ENCODE measurements around the gene AACS. TPM values are rescaled to one million over a fixed set of nuclear protein-coding genes. Genes with fewer than 3 reads are reported as not detected.

Gene AACS
- total RNA-seq, 1 donor from 2014 or later, result 22.6 TPM

- Mint-ChIP-seq H3K4me1 (ENCODE audit: low read depth) (peaks cover 18% of the 10 kb centered on the region), H3K36me3 (ENCODE audit: low read depth) (peaks cover 21% of the 10 kb centered on the region), H3K9me3 (ENCODE audit: low read depth) (no peaks in the 10 kb centered on the region), H3K4me3 (ENCODE audit: unreplicated experiment) (no peak overlapping the region), H3K27ac (ENCODE audit: unreplicated experiment) (no peak overlapping the region), H3K27me3 (ENCODE audit: low read depth) (no peaks in the 10 kb centered on the region)
- TF ChIP-seq CTCF (IDR thresholded peaks at IDR 0.05), result no peak
- no peak for DNase-seq (ENCODE audit: low spot score)
Measured at GRCh38 chr12:125113263-125113662, 48.0 kb downstream of the AACS start.

GRCh38 chr12:125113789-125114188, 48.6 kb downstream of the AACS start:
- Mint-ChIP-seq H3K27me3 (ENCODE audit: low read depth) (no peaks in the 10 kb centered on the region), H3K36me3 (ENCODE audit: low read depth) (peaks cover 22% of the 10 kb centered on the region), H3K27ac (ENCODE audit: unreplicated experiment) (no peak overlapping the region), H3K4me3 (ENCODE audit: unreplicated experiment) (no peak overlapping the region), H3K9me3 (ENCODE audit: low read depth) (no peaks in the 10 kb centered on the region), H3K4me1 (ENCODE audit: low read depth) (peaks cover 18% of the 10 kb centered on the region)
- TF ChIP-seq CTCF (IDR thresholded peaks at IDR 0.05), result no peak
- DNase-seq (ENCODE audit: low spot score), result no peak

GRCh38 chr12:125114365-125115141, 49.3 kb downstream of the AACS start:
- H3K4me3 Mint-ChIP-seq (ENCODE audit: unreplicated experiment), result no peak overlapping the region
- H3K27me3 Mint-ChIP-seq (ENCODE audit: low read depth), result no peaks in the 10 kb centered on the region
- no peaks in the 10 kb centered on the region for H3K9me3 Mint-ChIP-seq (ENCODE audit: low read depth)
- H3K4me1 Mint-ChIP-seq (ENCODE audit: low read depth), result peaks cover 18% of the 10 kb centered on the region
- TF ChIP-seq CTCF (IDR thresholded peaks at IDR 0.05), result no peak
- DNase-seq (ENCODE audit: low spot score), result no peak
- no peak overlapping the region for H3K27ac Mint-ChIP-seq (ENCODE audit: unreplicated experiment)
- peaks cover 20% of the 10 kb centered on the region for H3K36me3 Mint-ChIP-seq (ENCODE audit: low read depth)

GRCh38 chr12:125120566-125120965, 55.3 kb downstream of the AACS start:
- Mint-ChIP-seq H3K4me3 (ENCODE audit: unreplicated experiment) (no peak overlapping the region), H3K36me3 (ENCODE audit: low read depth) (peaks cover 25% of the 10 kb centered on the region), H3K27ac (ENCODE audit: unreplicated experiment) (no peak overlapping the region), H3K9me3 (ENCODE audit: low read depth) (no peaks in the 10 kb centered on the region), H3K4me1 (ENCODE audit: low read depth) (no peaks in the 10 kb centered on the region), H3K27me3 (ENCODE audit: low read depth) (no peaks in the 10 kb centered on the region)
- no peak for DNase-seq (ENCODE audit: low spot score)
- no peak for TF ChIP-seq CTCF (IDR thresholded peaks at IDR 0.05)

GRCh38 chr12:125121106-125121505, 55.9 kb downstream of the AACS start:
- no peak for TF ChIP-seq CTCF (IDR thresholded peaks at IDR 0.05)
- Mint-ChIP-seq H3K9me3 (ENCODE audit: low read depth) (no peaks in the 10 kb centered on the region), H3K27ac (ENCODE audit: unreplicated experiment) (no peak overlapping the region), H3K36me3 (ENCODE audit: low read depth) (peaks cover 27% of the 10 kb centered on the region), H3K4me3 (ENCODE audit: unreplicated experiment) (no peak overlapping the region), H3K4me1 (ENCODE audit: low read depth) (no peaks in the 10 kb centered on the region), H3K27me3 (ENCODE audit: low read depth) (no peaks in the 10 kb centered on the region)
- no peak for DNase-seq (ENCODE audit: low spot score)

Data from chondrocyte (in vitro differentiated cells).